A549 (cell line): ENCODE results near the gene SEMA3C. TPM values are rescaled to one million over a fixed set of nuclear protein-coding genes. Genes with fewer than 3 reads are reported as not detected.

Experiments
- ATAC-seq, 2 experiments: fragments of 200-7000 bp in 1 of 2; fragments of >200 bp in 1 of 2; cut with Nextera tagmentation in 1 of 2; cut with Tn5 transposase in 1 of 2; 3 replicates each; pipeline versions ENCODE4 v1.8.0 to v1.9.1; 2018 to 2020; ENCODE audit warnings: mild to moderate bottlenecking in 1 of 2, moderate library complexity in 1 of 2
- CTCF ChIA-PET: fragments of 300-600 bp; sonication (Branson Sonifier 250); formaldehyde crosslinking; extraction: SDS; loops from one replicate; lab custom pipeline; 2021; ENCODE audit warnings: antibody characterized with exemption, inconsistent platforms; lab: Yijun Ruan, JAX
- POLR2A ChIA-PET: fragments of 350-600 bp; formaldehyde crosslinking; extraction: SDS; loops from one replicate; lab custom pipeline; 2021; ENCODE audit warnings: antibody characterized with exemption, inconsistent platforms; lab: Yijun Ruan, JAX
- DNase-seq, 2 experiments: peaks; one replicate each; pipeline versions ENCODE4 v3.0.0 to v3.0.0-alpha.2; 2011 to 2016; ENCODE audit warnings: low read depth in 1 of 2, low spot score in 1 of 2
- FAIRE-seq: peaks from 2 replicates; lab custom pipeline; 2011; peaks lifted over from hg19 to GRCh38; lab: Jason Lieb, UNC
- H3K27ac ChIP-seq, 2 experiments: fragments of >200 bp; sonication (Bioruptor Twin); formaldehyde crosslinking; 3 replicates each; pipeline ENCODE4 v1.5.1; 2016 to 2017
- H3K4me1 ChIP-seq: fragments of >200 bp; sonication (Bioruptor Twin); formaldehyde crosslinking; 3 replicates; pipeline ENCODE4 v1.6.1; 2016
- H3K4me2 ChIP-seq: fragments of >200 bp; sonication (Bioruptor Twin); formaldehyde crosslinking; 3 replicates; pipeline ENCODE4 v1.6.1; 2016
- H3K4me3 ChIP-seq: fragments of >200 bp; sonication (Bioruptor Twin); formaldehyde crosslinking; 3 replicates; pipeline ENCODE4 v1.5.1; 2016
- H3K9me3 ChIP-seq: fragments of >200 bp; sonication (Bioruptor Twin); formaldehyde crosslinking; 3 replicates; pipeline ENCODE4 v1.6.1; 2016
- CBX2 ChIP-seq: fragments of 200-600 bp; sonication (generic); IDR thresholded peaks from 2 replicates; pipeline ENCODE4 v1.6.1; 2016; ENCODE audit warnings: low read depth, mild to moderate bottlenecking, borderline replicate concordance
- CEBPB ChIP-seq, 2 experiments: fragments of >200 bp in 1 of 2; sonication (Bioruptor Twin) in 1 of 2; formaldehyde crosslinking in 1 of 2; IDR thresholded peaks; 2 replicates each; pipeline ENCODE4 v1.6.1; 2012 to 2016
- CHD2 ChIP-seq: fragments of 150-350 bp; IDR thresholded peaks from 2 replicates; pipeline ENCODE4 v1.6.1; 2014; ENCODE audit warnings: low read length; ENCODE audit not compliant: partially characterized antibody
- CHD4 ChIP-seq: fragments of 200-600 bp; sonication (generic); IDR thresholded peaks from 2 replicates; pipeline ENCODE4 v1.6.1; 2016; ENCODE audit warnings: antibody characterized with exemption, mild to moderate bottlenecking, borderline replicate concordance
- EHMT2 ChIP-seq: fragments of 200-600 bp; sonication (generic); IDR thresholded peaks from 2 replicates; pipeline ENCODE4 v1.6.1; 2016; ENCODE audit warnings: antibody characterized with exemption, low read depth, mild to moderate bottlenecking, moderate library complexity
- FOXS1 ChIP-seq: fragments of 250-450 bp; sonication (Bioruptor Pico); IDR thresholded peaks from 2 replicates; pipeline ENCODE4 v1.5.0; 2020; ENCODE audit warnings: mild to moderate bottlenecking, moderate library complexity
- GATA3 ChIP-seq: IDR thresholded peaks from 2 replicates; pipeline ENCODE4 v1.6.1; 2012; ENCODE audit warnings: borderline replicate concordance
- HEYL ChIP-seq: fragments of 250-450 bp; sonication (Bioruptor Pico); IDR thresholded peaks from 2 replicates; pipeline ENCODE4 v1.8.0; 2021; ENCODE audit warnings: mild to moderate bottlenecking, moderate library complexity
- HOXA7 ChIP-seq: fragments of 250-450 bp; sonication (Bioruptor Pico); IDR thresholded peaks from 2 replicates; pipeline ENCODE4 v1.5.0; 2020; ENCODE audit warnings: mild to moderate bottlenecking, moderate library complexity
- HOXB13 ChIP-seq: fragments of 250-450 bp; sonication (Bioruptor Pico); IDR thresholded peaks from 2 replicates; pipeline ENCODE4 v1.5.0; 2020; ENCODE audit warnings: low read depth, mild to moderate bottlenecking, moderate library complexity
- JUN ChIP-seq, 2 experiments: fragments of >200 bp; sonication (Bioruptor Twin); formaldehyde crosslinking; IDR thresholded peaks; 2 replicates in 1 of 2; 3 replicates in 1 of 2; pipeline ENCODE4 v1.6.1; 2016 to 2017
- KDM1A ChIP-seq: fragments of 200-600 bp; sonication (generic); IDR thresholded peaks from 2 replicates; pipeline ENCODE4 v1.6.1; 2016; ENCODE audit warnings: low read depth, mild to moderate bottlenecking
- NR3C1 ChIP-seq: fragments of >200 bp; sonication (Bioruptor Twin); formaldehyde crosslinking; IDR thresholded peaks from 3 replicates; pipeline ENCODE4 v1.6.1; 2017
- POLR2A ChIP-seq: IDR thresholded peaks from 2 replicates; pipeline ENCODE4 v1.6.1; 2012; ENCODE audit warnings: mild to moderate bottlenecking, low read length
- RNF2 ChIP-seq: fragments of 200-600 bp; sonication (generic); IDR thresholded peaks from 2 replicates; pipeline ENCODE4 v1.6.1; 2016; ENCODE audit warnings: low read depth, mild to moderate bottlenecking, antibody characterized with exemption, moderate library complexity, borderline replicate concordance
- SREBF2 ChIP-seq: fragments of 450-650 bp; IDR thresholded peaks from 2 replicates; pipeline ENCODE4 v1.6.1; 2014; ENCODE audit warnings: mild to moderate bottlenecking, moderate library complexity
- WGBS: methylation state at CpG from one replicate; pipeline ENCODE4 v1.1.6; 2017; ENCODE audit errors: missing lambda C conversion rate; 5-methylcytosine and 5-hydroxymethylcytosine counted together
- polyA plus RNA-seq, 4 experiments: library from polyadenylated mRNA; depleted of rRNA in 3 of 4; stranded (reverse); fragments of >200 nt; fragmentation: RNase III in 1 of 4; extraction: RNeasy Plus Mini Kit Qiagen cat#74134 plus additional on column Dnase treatment in 1 of 4; gene quantifications; 2 replicates in 3 of 4; 3 replicates in 1 of 4; pipeline ENCODE4 v1.2.3, GENCODE V29; 2011 to 2017
- TF ChIP-seq, protein P1 (sequence below): fragments of 200-600 bp; sonication (generic); IDR thresholded peaks from 2 replicates; pipeline ENCODE4 v1.6.1; 2016; ENCODE audit warnings: antibody characterized with exemption, mild to moderate bottlenecking, moderate library complexity
- TF ChIP-seq, protein P2 (sequence below): IDR thresholded peaks from 2 replicates; pipeline ENCODE4 v1.6.1; 2012
- TF ChIP-seq, protein P3 (sequence below): fragments of >200 bp; sonication (Bioruptor Twin); formaldehyde crosslinking; IDR thresholded peaks from 2 replicates; pipeline ENCODE4 v1.6.1; 2016

Gene SEMA3C
- polyA plus RNA-seq, 2 of the 4 experiments (the other 2 are of a cell fraction): 78.1 to 212 TPM

DNA sequence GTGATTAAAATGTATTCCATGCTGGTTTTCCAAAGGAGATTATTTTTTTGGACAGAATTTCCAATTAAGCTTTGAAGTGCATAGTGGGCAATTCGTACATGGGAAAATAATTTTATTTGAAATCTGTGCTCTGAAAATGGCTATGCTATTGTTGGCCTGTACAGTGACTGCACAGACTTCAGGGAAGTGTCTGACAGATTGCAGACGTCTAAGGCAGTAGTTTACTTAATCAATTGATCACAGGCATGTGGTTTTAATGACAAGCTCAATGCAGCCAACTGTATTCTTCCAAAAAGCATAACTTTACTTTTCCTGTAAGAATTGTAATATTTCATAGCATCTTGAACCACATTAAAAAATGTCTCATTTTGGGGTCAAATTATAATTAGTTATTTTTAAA, 102.0 kb downstream of the SEMA3C start (continued):
- TF ChIP-seq, protein P1, sequence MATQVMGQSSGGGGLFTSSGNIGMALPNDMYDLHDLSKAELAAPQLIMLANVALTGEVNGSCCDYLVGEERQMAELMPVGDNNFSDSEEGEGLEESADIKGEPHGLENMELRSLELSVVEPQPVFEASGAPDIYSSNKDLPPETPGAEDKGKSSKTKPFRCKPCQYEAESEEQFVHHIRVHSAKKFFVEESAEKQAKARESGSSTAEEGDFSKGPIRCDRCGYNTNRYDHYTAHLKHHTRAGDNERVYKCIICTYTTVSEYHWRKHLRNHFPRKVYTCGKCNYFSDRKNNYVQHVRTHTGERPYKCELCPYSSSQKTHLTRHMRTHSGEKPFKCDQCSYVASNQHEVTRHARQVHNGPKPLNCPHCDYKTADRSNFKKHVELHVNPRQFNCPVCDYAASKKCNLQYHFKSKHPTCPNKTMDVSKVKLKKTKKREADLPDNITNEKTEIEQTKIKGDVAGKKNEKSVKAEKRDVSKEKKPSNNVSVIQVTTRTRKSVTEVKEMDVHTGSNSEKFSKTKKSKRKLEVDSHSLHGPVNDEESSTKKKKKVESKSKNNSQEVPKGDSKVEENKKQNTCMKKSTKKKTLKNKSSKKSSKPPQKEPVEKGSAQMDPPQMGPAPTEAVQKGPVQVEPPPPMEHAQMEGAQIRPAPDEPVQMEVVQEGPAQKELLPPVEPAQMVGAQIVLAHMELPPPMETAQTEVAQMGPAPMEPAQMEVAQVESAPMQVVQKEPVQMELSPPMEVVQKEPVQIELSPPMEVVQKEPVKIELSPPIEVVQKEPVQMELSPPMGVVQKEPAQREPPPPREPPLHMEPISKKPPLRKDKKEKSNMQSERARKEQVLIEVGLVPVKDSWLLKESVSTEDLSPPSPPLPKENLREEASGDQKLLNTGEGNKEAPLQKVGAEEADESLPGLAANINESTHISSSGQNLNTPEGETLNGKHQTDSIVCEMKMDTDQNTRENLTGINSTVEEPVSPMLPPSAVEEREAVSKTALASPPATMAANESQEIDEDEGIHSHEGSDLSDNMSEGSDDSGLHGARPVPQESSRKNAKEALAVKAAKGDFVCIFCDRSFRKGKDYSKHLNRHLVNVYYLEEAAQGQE: no peak
- TF ChIP-seq GATA3: no peak
- TF ChIP-seq, protein P2, sequence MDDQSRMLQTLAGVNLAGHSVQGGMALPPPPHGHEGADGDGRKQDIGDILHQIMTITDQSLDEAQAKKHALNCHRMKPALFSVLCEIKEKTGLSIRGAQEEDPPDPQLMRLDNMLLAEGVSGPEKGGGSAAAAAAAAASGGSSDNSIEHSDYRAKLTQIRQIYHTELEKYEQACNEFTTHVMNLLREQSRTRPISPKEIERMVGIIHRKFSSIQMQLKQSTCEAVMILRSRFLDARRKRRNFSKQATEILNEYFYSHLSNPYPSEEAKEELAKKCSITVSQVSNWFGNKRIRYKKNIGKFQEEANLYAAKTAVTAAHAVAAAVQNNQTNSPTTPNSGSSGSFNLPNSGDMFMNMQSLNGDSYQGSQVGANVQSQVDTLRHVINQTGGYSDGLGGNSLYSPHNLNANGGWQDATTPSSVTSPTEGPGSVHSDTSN: no peak

DNA sequence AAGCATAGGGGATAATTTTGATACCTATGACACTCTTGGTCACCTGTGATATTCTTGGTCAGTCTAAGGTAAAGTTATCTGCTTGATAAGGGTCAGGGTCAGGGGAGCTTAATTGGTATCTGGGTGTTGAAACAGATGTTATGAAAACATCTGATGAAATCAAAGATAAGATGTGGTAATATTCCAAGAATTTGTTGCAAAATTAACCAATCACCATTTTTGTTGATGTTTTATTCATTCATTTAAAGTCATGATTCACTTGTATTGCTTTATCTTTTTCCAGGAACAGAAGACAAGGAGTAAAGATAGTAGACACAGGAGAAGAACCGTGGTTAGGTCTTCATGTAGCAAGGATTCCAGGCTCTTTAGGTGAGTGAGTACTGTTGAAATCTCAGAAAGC, 103.1 kb downstream of the SEMA3C start:
- ChIA-PET CTCF (interaction anchor here (0.5 kb wide), 1 partner anchor 472 kb away, joined by 3 read pairs; no protein-coding TSS in a partner anchor), POLR2A (no interaction called here)
- WGBS: 90% methylated on average over 1 of the region's 1 CpG
- no peak overlapping the region for H3K4me3 ChIP-seq
- H3K4me2 ChIP-seq: no peak overlapping the region
- peak; percentile 7 for FAIRE-seq
- no peak for ATAC-seq
- peak overlapping the region in 1 of 2 experiments; percentile 70; a peak in 3 of 6 replicates for H3K27ac ChIP-seq
- H3K4me1 ChIP-seq: peaks cover 32% of the 10 kb centered on the region
- no peak for DNase-seq
- TF ChIP-seq NR3C1 (no peak), GATA3 (peak; percentile 27; the same call in 1 of the 2 replicates), RNF2 (no peak), FOXS1 (no peak), JUN (IDR thresholded peaks at IDR 0.05) (no peak), SREBF2 (no peak), CEBPB (IDR thresholded peaks at IDR 0.05) (peak; percentile 55 to 70; a peak in 3 of 4 replicates)
- TF ChIP-seq, protein P3, sequence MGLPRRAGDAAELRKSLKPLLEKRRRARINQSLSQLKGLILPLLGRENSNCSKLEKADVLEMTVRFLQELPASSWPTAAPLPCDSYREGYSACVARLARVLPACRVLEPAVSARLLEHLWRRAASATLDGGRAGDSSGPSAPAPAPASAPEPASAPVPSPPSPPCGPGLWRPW: peak; percentile 59; the same call in 1 of the 2 replicates
- no peaks in the 10 kb centered on the region for H3K9me3 ChIP-seq

DNA sequence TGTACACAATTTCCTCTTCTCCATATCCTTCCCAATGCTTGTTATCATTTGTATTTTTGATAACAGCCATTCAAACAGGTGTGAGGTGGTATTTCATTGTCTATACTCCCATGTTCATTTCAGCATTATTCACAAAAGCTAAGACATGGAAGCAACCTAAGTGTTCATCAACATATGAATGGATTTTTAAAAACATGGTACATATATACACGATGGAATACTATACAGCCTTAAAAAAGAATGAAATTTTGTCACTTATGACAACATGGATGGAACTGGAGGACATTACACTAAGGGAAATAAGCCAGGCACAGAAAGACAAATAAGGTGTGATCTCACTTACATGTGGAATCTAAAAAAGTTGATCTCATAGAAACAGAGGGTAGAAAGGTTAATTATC, 109.3 kb downstream of the SEMA3C start:
- TF ChIP-seq CHD2: no peak
- no peak for TF ChIP-seq CBX2
- 0 out of 2 replicates have a peak, but pooled peaks have one; percentile 89 for TF ChIP-seq KDM1A
- TF ChIP-seq POLR2A: no peak
- peak; percentile 60; the same call in 1 of the 2 replicates for TF ChIP-seq CHD4
- no peak for TF ChIP-seq HOXB13 (CRISPR knock-in tag)
- TF ChIP-seq FOXS1: no peak
- WGBS: 98% methylated on average over 1 of the region's 1 CpG
- no peak overlapping the region for H3K4me2 ChIP-seq
- ChIA-PET CTCF (no interaction called here), POLR2A (no interaction called here)
- H3K27ac ChIP-seq: no peak overlapping the region
- FAIRE-seq (no peak), DNase-seq (no peak), ATAC-seq (no peak)
- no peak overlapping the region for H3K4me3 ChIP-seq
- H3K9me3 ChIP-seq: peaks cover 5% of the 10 kb centered on the region; the same call in 1 of the 3 replicates
- peaks cover 28% of the 10 kb centered on the region for H3K4me1 ChIP-seq

DNA sequence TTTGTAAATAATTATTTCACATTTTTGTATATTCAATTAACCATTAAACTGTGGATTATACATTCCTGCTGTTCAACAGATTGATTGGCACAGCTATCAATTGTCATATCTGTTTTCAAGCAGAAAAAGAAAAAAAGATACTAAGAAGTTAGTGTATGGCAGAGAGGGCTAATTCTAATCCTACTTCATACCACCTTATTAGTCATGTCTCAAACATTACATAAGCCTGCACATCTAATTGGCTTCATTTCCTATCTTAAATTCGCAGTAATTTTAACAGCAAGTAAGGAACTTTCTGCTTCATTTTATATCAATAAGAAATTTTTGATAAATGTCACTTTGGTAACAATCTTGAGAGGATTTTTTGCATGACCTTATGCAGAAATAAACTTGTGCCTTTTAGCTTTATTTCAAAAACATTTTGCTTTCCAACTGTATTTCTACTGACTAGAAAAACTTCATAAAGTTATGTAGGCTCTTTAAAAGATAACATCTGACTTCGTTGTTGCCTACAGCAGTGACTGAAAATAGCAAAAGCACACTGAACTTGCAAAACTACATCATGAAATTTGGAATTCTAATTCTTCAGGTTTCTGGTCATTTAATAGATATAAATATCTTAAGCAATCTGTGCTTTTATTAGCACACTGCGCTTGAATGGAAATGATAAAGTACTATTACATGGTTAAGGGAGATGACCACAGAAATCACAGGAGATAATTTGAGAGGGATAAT, 111.5 kb downstream of the SEMA3C start:
- CTCF ChIA-PET: interaction anchor here (0.6 kb wide), 1 partner anchor 650 kb away, joined by 3 read pairs; no protein-coding TSS in a partner anchor
- POLR2A ChIA-PET: no interaction called here
- H3K9me3 ChIP-seq: peaks cover 5% of the 10 kb centered on the region; the same call in 1 of the 3 replicates
- TF ChIP-seq HEYL (CRISPR knock-in tag) (no peak), HOXA7 (CRISPR knock-in tag) (no peak), EHMT2 (no peak)
- H3K4me2 ChIP-seq: peak overlapping the region; percentile 30; the same call in 2 of the 3 replicates
- ATAC-seq: no peak
- 64% methylated on average over 3 of the region's 3 CpGs for WGBS
- H3K4me3 ChIP-seq: no peak overlapping the region
- peaks cover 38% of the 10 kb centered on the region for H3K4me1 ChIP-seq
- peak overlapping the region; percentile 6 to 78; a peak in 3 of 6 replicates for H3K27ac ChIP-seq
- peak; percentile 46 for FAIRE-seq
- no peak for DNase-seq
